ENCODE data around the gene PTGIR. TPM values are rescaled to one million over a fixed set of nuclear protein-coding genes. Genes with fewer than 3 reads are reported as not detected.

Gene PTGIR
- total and polyA plus RNA-seq, 10 of the 15 experiments (the other 5 are each of a cell fraction or from before 2014, with no cell fraction given) = 0.34 to 29.1 (median 9.9) TPM

DNA sequence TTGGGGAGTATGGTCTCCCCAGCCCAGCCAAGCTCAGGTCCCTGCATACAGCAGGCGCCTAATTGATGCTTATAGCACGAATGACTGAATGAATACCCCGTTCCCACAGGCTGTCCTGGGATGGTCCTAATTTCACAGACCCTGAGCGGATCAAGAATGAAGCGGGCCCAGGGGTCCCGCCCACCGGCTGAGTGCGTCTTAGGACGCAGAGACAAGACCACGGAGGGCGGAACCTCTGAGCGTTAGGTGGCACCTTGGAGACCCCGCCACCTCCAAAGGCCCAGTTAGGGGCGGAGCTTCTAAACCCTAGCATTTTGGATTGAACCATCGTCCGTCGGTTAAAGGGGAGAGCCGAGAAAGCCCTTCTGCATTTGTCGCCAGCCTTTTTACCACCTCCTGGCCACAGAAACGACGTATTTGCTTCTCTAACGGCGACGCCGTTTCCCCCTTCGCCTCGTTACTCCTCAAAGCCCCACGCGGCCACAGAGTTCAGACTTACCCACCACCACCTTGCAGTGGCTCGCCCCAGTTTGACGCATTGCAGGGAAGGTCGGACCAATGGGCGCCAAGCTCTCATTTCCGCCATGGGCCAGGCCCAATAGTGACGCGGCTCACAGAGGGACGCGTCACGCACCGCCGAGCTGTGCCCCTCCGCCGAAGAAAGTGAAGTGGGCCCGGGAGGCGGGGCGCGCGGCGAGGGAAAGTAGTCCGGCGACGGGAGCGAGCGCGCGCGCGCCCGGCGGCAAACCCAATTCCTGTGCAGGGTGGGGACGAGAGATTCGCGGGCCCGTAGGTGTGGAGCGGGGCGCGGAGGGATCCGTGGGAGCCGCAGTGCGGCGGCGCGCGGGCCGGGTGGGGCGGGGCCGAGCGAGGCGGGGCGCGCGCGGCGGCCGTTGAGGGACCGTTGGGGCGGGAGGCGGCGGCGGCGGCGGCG is 24.2 kb downstream of the PTGIR start (continued):
- TF ChIP-seq, protein P1, sequence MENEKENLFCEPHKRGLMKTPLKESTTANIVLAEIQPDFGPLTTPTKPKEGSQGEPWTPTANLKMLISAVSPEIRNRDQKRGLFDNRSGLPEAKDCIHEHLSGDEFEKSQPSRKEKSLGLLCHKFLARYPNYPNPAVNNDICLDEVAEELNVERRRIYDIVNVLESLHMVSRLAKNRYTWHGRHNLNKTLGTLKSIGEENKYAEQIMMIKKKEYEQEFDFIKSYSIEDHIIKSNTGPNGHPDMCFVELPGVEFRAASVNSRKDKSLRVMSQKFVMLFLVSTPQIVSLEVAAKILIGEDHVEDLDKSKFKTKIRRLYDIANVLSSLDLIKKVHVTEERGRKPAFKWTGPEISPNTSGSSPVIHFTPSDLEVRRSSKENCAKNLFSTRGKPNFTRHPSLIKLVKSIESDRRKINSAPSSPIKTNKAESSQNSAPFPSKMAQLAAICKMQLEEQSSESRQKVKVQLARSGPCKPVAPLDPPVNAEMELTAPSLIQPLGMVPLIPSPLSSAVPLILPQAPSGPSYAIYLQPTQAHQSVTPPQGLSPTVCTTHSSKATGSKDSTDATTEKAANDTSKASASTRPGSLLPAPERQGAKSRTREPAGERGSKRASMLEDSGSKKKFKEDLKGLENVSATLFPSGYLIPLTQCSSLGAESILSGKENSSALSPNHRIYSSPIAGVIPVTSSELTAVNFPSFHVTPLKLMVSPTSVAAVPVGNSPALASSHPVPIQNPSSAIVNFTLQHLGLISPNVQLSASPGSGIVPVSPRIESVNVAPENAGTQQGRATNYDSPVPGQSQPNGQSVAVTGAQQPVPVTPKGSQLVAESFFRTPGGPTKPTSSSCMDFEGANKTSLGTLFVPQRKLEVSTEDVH (IDR thresholded peaks at IDR 0.05; ENCODE audit: low read depth, partially characterized antibody) = peak; percentile 65
- TF ChIP-seq SMARCA5 (IDR thresholded peaks at IDR 0.05) (peak; percentile 94), PAX5 (IDR thresholded peaks at IDR 0.05; ENCODE audit: borderline replicate concordance, low read depth, low read length) (peak; percentile 99), SPI1 (IDR thresholded peaks at IDR 0.05; ENCODE audit: borderline replicate concordance, insufficient read depth, low read depth, low read length) (peak; percentile 26; the same call in 1 of the 2 replicates), ATF3 (IDR thresholded peaks at IDR 0.05; ENCODE audit: borderline replicate concordance, extremely low read depth, low read depth, low read length) (no peak), ZBTB33 (IDR thresholded peaks at IDR 0.05) (peak; percentile 52; the same call in 1 of the 2 replicates), LARP7 (IDR thresholded peaks at IDR 0.05) (peak; percentile 69; the same call in 1 of the 2 replicates), ESRRA (IDR thresholded peaks at IDR 0.05; ENCODE audit: low read length) (peak; percentile 63; the same call in 1 of the 2 replicates), RELB (IDR thresholded peaks at IDR 0.05; ENCODE audit: low read depth) (peak; percentile 97), POLR2A (IDR thresholded peaks at IDR 0.05; ENCODE audit: low read depth, low read length) (peak; percentile 91), CEBPB (IDR thresholded peaks at IDR 0.05; ENCODE audit: borderline replicate concordance in 1 of 2, low read depth in 2 of 2, low read length in 2 of 2) (no peak), TCF12 (IDR thresholded peaks at IDR 0.05; ENCODE audit: low read depth, low read length) (no peak), STAT3 (IDR thresholded peaks at IDR 0.05; ENCODE audit: low read depth, low read length) (no peak), CBX3 (IDR thresholded peaks at IDR 0.05; ENCODE audit: borderline replicate concordance, low read depth) (no peak), MXI1 (IDR thresholded peaks at IDR 0.05; ENCODE audit: low read depth, low read length) (peak; percentile 67), FOXK2 (IDR thresholded peaks at IDR 0.05) (peak; percentile 99), ZNF274 (IDR thresholded peaks at IDR 0.05; ENCODE audit: insufficient read depth, insufficient read length) (no peak), SMAD1 (IDR thresholded peaks at IDR 0.05; ENCODE audit: low read depth, partially characterized antibody) (peak; percentile 50), RUNX3 (IDR thresholded peaks at IDR 0.05; ENCODE audit: low read length) (peak; percentile 74; the same call in 1 of the 2 replicates), TARDBP (IDR thresholded peaks at IDR 0.05; ENCODE audit: borderline replicate concordance) (peak; percentile 96), POLR2AphosphoS5 (IDR thresholded peaks at IDR 0.05; ENCODE audit: low read length) (peak; percentile 95), TCF7 (IDR thresholded peaks at IDR 0.05; ENCODE audit: borderline replicate concordance) (no peak), NR2C2 (IDR thresholded peaks at IDR 0.05; ENCODE audit: borderline replicate concordance, control insufficient read depth, insufficient read length, low read depth) (no peak), KDM1A (IDR thresholded peaks at IDR 0.05; ENCODE audit: borderline replicate concordance) (no peak), BACH1 (IDR thresholded peaks at IDR 0.05; ENCODE audit: borderline replicate concordance) (peak; percentile 77)

Measured in GM12878 (cell line).